Jurkat, Clone E6-1 (cell line): ENCODE measurements around the gene SNX25.
A peak's percentile ranks its signal among the peaks of the same experiment; 100 is the strongest.
"Not testable (repeated sequence)": the region's sequence is repeated elsewhere in the genome, so short reads cannot be mapped to it uniquely, and the experiment has no call there.

ENCODE experiments used
- DNase-seq: peaks from one replicate; pipeline ENCODE4 v3.0.0-alpha.2; 2011; ENCODE audit warnings: low read depth, low spot score
- H3K4me3 ChIP-seq: 2 replicates; pipeline ENCODE4 v1.5.1; 2011; ENCODE audit warnings: mild to moderate bottlenecking, low read length, control low read depth, moderate library complexity

Gene SNX25

GRCh38 chr4:185254434-185254833, 45.0 kb downstream of the SNX25 start:
- no peak overlapping the region for H3K4me3 ChIP-seq
- DNase-seq, result peak; percentile 10

- no peak for DNase-seq
- no peak overlapping the region for H3K4me3 ChIP-seq
These were observed 46.5 kb downstream of the SNX25 start for GRCh38 chr4:185255868-185256267.

- DNase-seq, result no peak
- H3K4me3 ChIP-seq, result no peak overlapping the region
These were observed 47.0 kb downstream of the SNX25 start for GRCh38 chr4:185256446-185256845.

GRCh38 chr4:185257086-185257485, 47.7 kb downstream of the SNX25 start:
- DNase-seq, result no peak
- no peak overlapping the region for H3K4me3 ChIP-seq

- no peak for DNase-seq
- no peak overlapping the region for H3K4me3 ChIP-seq
These were observed 48.3 kb downstream of the SNX25 start for GRCh38 chr4:185257694-185258093.

GRCh38 chr4:185258741-185259140, 49.3 kb downstream of the SNX25 start:
- H3K4me3 ChIP-seq, result not testable (repeated sequence)
- peak; percentile 14 for DNase-seq

- DNase-seq, result no peak
These were observed 50.3 kb downstream of the SNX25 start for GRCh38 chr4:185259719-185260118.

GRCh38 chr4:185261946-185262345, 52.5 kb downstream of the SNX25 start:
- no peak for DNase-seq
- H3K4me3 ChIP-seq, result no peak overlapping the region

More at GRCh38 chr4:185259719-185260118, 50.3 kb downstream of the SNX25 start:
- no peak overlapping the region for H3K4me3 ChIP-seq

- no peak overlapping the region for H3K4me3 ChIP-seq
- DNase-seq, result no peak
These were observed 54.0 kb downstream of the SNX25 start for GRCh38 chr4:185263419-185263818.

GRCh38 chr4:185265942-185266341, 56.5 kb downstream of the SNX25 start:
- DNase-seq, result peak; percentile 92
- H3K4me3 ChIP-seq, result no peak overlapping the region

- no peak for DNase-seq
- H3K4me3 ChIP-seq, result no peak overlapping the region
These were observed 59.9 kb downstream of the SNX25 start for GRCh38 chr4:185269286-185269685.

GRCh38 chr4:185270037-185270436, 60.6 kb downstream of the SNX25 start:
- no peak for DNase-seq
- H3K4me3 ChIP-seq, result no peak overlapping the region

- no peak for DNase-seq
These were observed 61.5 kb downstream of the SNX25 start for GRCh38 chr4:185270885-185271284.

GRCh38 chr4:185272245-185272644, 62.8 kb downstream of the SNX25 start:
- no peak overlapping the region for H3K4me3 ChIP-seq
- no peak for DNase-seq

More at GRCh38 chr4:185270885-185271284, 61.5 kb downstream of the SNX25 start:
- H3K4me3 ChIP-seq, result no peak overlapping the region

GRCh38 chr4:185275501-185275900, 66.1 kb downstream of the SNX25 start:
- DNase-seq, result no peak
- H3K4me3 ChIP-seq, result no peak overlapping the region

- DNase-seq, result no peak
- no peak overlapping the region for H3K4me3 ChIP-seq
These were observed 66.6 kb downstream of the SNX25 start for GRCh38 chr4:185276036-185276435.

GRCh38 chr4:185278716-185279115, 69.3 kb downstream of the SNX25 start:
- DNase-seq, result no peak
- H3K4me3 ChIP-seq, result no peak overlapping the region

- no peak overlapping the region for H3K4me3 ChIP-seq
- DNase-seq, result no peak
These were observed 71.2 kb downstream of the SNX25 start for GRCh38 chr4:185280608-185281007.

GRCh38 chr4:185282968-185283367, 73.6 kb downstream of the SNX25 start:
- no peak for DNase-seq
- H3K4me3 ChIP-seq, result no peak overlapping the region

- DNase-seq, result no peak
- H3K4me3 ChIP-seq, result no peak overlapping the region
These were observed 74.3 kb downstream of the SNX25 start for GRCh38 chr4:185283723-185284122.

GRCh38 chr4:185285632-185286393, 76.4 kb downstream of the SNX25 start:
- no peak for DNase-seq
- H3K4me3 ChIP-seq, result no peak overlapping the region
